GM15510 (cell line): ENCODE data around the gene ARMH4.

ENCODE experiments used
- POLR2A ChIP-seq: IDR thresholded peaks from 3 replicates; pipeline ENCODE4 v1.6.1; 2011; ENCODE audit warnings: borderline replicate concordance; ENCODE audit not compliant: insufficient read length; ENCODE audit errors: extremely low read depth

Gene ARMH4

DNA sequence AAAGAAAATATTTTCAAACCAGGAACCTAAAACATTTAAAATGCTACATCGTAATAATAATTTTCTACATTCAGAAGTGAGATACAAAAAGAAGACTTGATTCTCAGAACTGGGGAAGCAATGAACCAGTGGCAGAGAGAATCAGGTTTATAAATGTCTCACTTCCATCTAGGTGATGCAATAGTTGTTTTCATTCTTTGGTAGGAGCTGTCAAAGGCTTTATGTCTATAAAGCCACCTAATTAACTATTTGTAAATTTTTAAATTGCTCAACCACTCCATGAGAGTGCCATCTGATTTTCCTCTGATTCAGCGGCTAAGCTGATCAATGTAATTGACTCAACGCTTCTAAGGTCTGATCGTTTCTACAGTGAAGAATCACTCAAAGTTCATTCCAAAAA is 66.1 kb downstream of the ARMH4 start:
- no peak for TF ChIP-seq POLR2A

DNA sequence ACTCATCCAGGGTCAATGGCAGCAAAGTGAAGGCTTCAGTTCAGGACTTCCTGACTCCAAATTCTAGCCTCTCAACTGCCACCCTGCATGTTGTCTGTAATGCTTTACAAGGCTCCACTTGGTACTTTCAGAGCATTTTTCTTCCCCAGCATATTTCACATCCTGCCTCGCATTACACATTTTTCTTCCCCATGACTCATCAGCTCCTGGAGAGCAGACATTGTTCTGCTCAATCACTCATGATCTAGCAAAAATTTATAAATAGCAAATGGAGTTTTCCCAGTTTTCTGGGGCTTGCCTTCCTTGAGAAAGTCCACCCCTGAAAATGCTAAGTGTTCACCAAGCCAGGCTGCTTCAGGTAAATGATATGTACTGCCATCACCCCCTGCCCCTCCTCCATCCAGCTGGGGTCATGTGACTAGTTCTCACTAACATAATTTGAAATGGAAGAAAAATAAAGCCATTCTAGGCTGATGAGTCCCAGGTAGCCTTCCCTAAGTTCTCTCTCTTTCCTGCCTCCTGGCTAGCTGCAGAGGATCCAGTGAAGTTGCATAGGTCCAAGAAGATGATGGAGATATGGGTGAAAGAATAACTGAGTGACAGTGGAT is 69.4 kb downstream of the ARMH4 start:
- no peak for TF ChIP-seq POLR2A

DNA sequence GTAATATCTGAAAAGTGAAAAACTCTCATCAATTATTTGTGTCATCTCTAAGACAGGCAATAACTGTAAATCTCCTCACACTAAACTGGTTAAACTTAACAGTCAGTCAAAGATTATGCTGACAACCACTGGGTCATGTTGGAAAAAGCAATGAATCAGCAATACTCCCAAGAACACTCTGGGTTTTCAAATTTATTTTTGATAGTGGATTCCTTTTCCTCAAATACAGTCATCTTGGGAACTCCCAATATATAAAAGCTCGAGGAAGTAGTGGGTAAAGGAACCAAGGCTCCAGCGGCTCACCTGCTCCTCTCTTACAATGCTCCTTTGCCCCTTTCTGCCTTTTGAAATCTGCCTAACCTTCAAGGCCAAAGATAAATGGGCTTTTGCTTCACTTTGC is 70.0 kb downstream of the ARMH4 start:
- no peak for TF ChIP-seq POLR2A

DNA sequence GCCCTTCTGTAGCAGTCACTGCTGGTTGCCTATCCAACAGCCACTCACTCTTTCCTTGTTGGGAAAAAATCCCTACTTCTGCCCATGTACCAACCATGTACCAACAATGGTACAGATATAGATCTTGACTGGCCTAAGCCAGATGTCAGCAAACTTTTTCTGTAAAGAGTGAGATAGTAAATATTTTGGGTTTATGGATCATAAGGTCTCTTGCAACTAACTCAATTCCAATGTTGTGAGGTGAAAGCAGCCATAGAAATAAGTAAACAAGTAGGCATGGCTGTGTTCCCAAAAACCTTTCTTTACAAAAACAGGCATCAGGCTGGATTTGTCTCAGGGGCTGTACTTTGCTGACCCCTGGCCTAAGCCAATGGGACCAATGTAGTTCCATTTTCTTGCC is 73.5 kb downstream of the ARMH4 start:
- TF ChIP-seq POLR2A: no peak

DNA sequence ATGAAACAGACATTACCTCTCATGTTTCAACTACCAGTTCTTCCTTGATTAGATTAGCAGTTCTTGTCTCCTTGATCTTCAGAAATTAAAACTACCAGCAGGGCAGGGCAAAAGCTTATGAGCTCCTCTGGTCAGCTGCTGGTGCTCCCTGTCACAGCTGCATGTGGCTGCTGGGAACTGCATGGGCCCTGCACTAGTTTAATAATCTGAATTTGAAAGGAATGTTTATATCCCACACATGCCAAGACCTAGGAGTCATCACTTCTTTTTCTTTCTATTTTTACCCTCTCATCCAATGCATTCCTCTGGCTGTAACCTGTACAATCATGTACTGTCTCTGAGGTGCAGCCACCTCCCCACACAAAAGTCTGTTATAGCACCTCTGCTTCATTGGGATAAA is 73.9 kb downstream of the ARMH4 start:
- no peak for TF ChIP-seq POLR2A

DNA sequence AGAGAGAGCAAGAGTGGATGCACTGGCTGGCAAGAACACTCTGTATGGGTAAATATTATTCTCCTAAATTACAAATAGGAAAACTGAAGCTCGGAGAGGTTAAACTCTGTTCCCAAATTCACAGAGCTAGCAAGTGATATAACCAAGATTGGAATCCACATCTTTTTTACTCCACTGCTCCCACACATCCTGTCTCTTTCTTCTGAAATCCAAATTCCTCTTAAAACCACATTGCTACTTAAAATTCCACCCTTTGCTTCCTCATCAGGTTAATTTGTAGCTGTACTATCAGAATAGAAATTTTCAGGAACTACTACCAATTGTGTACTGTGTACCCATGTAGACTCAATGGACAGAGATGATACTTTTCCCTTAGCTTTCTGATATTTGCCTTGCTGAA is 74.4 kb downstream of the ARMH4 start:
- TF ChIP-seq POLR2A: no peak

DNA sequence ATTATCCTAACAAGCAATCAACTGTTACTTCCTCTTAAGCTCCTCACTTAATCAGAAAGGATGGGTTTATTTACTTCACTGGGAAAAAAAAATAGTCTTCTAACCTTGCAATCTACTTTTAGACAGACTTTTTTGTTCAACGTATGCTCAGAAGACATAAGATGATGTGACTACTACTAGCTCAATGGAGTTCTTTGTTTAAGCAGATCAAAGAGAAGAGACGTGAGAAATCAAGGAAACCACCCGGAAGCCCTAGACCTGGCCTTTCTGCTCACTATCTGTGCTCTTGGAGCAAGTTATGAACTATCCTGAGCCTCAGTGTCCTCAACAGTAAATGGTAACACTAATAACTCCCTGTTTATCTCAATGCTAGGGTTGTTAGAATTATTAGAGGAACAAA is 78.5 kb downstream of the ARMH4 start:
- no peak for TF ChIP-seq POLR2A

DNA sequence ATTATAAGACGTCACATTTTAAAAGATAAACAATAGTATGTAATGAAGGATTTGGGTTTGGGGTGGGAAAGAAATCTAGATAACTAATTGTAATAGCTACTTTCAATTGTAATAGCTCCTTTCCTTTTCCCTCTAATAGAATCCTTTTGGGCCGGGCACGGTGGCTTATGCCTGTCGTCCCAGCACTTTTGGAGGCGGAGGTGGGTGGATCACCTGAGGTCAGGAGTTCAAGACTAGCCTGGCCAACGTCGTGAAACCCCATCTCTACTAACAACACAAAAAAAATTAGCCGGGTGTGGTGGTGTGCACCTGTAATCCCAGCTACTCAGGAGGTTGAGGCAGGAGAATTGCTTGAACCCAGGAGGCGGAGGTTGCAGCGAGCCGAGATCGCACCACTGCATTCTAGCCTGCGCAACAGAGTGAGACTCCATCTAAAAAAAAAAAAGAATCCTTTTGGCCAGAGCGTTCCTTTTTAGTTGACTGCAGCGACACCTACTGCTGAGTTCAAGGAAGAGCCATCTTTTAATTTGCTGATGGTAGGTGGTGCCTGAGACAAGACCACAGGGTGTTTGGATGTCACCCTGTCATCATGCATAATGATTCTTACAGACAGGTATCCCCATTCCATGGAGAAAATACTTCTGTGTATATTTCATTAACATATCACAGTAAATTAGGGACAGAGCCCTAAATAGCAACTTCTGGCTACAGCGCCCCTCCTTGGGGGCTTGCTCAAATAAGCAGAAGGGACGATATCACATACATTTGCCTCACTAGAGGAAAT is 79.5 kb downstream of the ARMH4 start:
- TF ChIP-seq POLR2A: no peak

DNA sequence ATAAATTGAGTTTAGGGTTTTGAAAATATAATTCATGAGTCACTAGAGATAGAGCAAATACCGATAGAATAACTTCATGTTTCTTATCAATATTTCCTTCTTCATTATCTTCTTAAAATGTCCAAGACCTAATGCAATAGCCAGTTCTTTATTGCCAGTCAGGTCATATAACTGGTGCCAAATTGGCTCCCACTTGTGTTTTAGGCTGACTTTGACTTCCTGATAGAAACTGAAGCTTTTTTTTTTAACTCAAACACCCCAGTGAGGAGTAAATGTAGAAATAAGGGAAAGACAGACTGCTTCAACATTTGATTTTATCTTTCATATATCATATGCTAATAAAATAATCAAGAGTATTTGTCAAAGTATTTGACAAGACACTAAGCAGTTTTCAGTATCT is 80.7 kb downstream of the ARMH4 start:
- TF ChIP-seq POLR2A: no peak

DNA sequence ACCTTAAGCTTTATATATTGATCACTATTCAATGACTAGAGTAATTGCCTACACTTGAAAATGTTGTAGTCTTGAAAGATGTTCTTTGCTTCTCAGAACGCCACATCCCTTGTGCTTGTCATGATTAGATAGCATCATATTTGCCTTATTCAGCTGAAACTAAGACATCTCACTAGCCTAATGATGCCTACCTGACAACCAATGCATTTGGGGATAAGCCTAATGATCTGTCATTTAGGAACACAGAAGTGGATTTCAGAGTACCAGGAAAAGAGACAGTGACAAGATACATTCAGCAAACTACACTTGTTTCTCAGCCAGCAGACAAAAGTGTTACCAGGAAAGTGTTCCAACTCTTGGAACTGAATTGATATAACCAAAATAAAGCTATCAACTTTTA is 83.7 kb downstream of the ARMH4 start:
- TF ChIP-seq POLR2A: no peak

DNA sequence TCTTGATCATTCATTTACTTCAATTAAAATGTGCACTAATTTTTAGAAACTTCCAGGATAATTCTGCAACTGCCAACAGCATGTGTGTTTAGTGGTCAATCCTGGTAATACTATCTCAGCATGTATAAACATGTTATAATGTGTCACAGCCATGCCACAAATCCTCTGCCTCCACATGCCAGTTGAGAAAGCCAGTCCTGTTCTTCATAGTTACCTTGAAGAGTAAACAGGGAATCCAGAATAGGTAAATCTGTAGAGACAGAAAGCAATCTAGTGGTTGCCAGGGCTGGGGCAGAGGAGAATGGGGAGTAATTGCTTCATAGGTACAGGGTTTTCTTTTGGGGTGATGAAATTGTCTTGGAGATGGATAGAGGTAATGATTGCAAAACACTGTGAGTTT is 85.9 kb downstream of the ARMH4 start:
- no peak for TF ChIP-seq POLR2A

DNA sequence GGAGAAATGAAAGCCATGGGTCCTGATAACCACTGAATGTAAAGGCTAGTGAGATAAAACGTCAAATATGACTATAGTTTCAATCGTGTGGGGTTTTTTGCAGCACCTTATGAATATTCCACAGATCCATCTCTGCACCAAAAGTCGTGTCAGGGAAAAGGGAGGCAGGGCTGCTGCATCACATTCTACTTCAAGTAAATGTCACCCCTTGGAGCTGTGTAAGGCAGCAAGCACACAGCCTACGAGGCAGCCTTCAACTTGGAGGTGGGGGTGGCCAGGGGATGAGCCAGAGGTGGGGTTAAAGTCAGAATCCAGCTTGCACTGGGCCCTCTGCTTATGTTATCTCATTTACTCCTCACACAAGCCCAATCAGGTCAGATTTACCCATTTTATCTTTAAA is 90.4 kb downstream of the ARMH4 start:
- TF ChIP-seq POLR2A: no peak

DNA sequence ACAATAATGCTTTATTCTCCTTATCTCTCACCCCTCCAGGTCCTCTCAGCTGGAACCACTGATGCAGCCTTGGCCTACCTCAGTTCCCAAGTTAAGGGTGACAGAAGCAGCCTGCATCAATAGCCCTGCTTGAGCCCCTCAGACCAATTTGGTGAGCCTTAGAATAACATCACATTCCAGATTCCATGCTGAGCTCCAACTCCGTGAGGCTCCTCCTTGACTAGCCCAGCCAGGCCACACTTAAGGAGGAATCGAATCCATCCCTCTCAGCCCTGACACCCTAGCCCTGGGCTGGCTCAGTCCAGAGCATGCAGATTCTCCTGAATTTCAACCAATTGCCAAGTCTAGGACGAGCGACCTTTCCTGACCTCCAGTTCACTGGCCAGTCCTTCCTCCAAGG is 91.1 kb downstream of the ARMH4 start:
- TF ChIP-seq POLR2A: no peak

DNA sequence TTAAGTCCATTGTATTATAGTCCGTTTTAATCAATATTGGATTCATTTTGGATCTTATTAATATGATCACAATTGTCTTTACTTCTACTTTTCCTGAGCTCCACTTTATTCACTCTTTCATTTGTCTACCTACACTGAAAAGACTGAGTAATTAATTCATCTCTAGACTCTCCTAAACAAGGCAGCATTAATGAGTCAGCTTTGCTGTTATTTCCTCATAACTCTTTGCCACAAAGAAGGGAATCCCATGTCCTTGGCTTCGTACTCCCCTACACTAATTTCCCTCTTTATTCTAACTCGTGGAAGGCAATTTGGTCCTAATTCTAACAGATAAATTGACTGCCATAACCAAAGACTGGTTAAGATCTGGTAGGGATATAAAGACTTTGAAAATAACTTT is 91.9 kb downstream of the ARMH4 start:
- TF ChIP-seq POLR2A: no peak

DNA sequence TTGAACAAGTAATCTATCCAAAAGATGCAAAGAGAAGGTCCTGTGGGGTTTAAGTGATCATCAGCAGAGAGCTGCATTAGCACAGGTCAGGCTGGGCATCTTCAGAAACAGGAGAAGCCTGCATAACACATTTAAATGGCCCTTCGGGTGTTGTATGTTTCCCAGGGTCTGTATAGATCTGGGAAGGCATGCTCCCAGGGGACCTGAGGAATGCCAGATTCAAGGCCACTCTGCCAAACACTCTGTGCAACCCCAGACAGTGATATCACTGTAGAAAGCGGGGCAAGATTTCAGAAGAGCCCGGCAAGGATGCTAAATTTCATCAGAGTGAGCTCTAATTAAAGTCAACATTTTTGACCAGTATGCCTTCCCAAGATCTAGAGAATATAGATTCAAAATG is 92.9 kb downstream of the ARMH4 start:
- TF ChIP-seq POLR2A: no peak

DNA sequence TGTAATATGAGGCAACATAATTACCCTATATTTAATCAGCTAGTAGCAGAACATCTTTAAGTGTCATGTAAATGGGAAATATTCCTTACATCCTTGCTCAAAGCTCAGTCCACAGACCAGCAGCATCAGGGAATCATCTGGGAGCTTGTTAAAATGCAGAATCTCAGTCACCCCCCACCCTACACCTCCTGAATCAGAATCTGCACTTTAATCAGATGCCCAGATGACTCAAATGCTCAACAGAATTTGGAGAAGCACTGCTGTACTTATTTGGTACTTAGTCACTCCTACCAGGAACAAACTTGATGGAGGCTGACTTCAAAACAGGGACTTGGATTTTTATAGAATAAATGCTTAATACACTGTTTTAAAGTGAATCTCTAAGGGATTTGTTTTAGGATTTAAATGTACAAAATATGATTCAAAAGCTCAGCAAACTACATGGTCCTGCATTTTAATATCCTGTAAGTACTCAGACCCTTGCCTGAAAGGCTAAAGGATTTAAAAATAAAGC is 96.5 kb downstream of the ARMH4 start:
- TF ChIP-seq POLR2A: no peak

DNA sequence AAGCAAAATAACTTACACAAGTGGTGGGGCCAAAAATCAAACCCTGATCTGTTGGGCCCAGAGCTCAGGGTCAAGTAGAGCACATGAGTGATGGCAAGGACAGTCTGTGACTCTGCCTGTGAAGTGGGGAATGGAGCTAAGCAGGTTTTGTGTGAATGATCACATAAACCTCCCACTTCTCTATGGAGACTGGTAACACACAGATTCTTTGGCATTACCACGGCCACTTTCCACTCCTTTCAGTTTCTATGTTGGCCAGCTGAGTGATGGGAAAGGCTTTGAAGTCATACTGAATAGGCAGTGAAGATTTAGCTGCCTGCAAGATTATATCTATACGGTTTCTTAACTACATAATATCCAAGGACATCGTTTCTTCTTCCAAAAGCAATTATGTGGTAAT is 97.9 kb downstream of the ARMH4 start:
- TF ChIP-seq POLR2A: no peak

DNA sequence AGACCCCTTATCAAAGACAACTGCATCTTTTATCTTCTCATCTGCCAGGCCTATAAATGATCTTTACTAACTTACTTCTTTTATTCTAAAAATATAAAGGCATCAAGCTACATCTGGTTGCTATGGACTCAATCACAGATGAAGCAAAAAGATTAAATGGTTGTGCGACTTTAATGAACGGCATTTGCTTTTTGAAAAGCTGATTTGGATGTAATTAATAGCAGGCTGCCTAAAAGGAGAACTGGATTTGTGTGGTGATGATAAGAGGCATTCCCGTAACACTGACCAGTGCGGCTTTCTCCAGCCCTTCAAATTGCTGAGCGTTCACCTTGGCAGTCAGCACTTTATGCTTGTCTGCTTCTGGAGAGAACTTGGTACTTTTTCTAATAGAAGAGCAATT is 103.8 kb downstream of the ARMH4 start:
- no peak for TF ChIP-seq POLR2A

DNA sequence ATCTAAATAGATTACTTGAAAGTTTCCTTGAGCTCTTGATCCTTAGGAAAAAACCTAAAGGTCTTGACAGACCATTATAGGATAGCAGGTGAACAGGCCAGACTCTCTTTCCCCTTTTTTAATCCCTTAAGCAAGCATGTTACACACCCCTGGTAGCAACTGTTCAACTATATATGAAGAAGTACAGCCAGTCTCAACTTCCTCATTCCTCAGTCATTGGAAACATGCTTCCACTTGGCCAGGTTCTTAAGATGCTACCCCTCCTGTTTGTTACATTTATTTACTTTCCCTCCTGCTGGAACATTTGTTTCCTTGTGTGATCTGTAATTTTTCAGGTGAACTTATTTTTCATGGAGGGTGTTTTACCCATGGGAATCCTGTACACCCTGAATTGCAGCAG is 124.1 kb downstream of the ARMH4 start:
- no peak for TF ChIP-seq POLR2A
